ENCODE data around the gene RYR3. TPM values are rescaled to one million over a fixed set of nuclear protein-coding genes. Genes with fewer than 3 reads are reported as not detected.

Gene RYR3
- total and polyA plus RNA-seq, 7 donors: 2.5 to 159 (median 24.0) TPM

- no peaks in the 10 kb centered on the region for H3K4me1 ChIP-seq
- no peak for ATAC-seq
- no peak overlapping the region for H3K27ac ChIP-seq
- H3K9me3 ChIP-seq: no peaks in the 10 kb centered on the region
- no peak for TF ChIP-seq CTCF (IDR thresholded peaks at IDR 0.05)
- intact Hi-C loops (cut with DNase I): loop anchor here in 1 of 2 donors (5.0 kb wide), 1 partner anchor 47 kb away; no protein-coding TSS in a partner anchor
- WGBS, 3 donors: 67 to 70% (median 69%) methylated on average over 5 of the region's 5 CpGs
- peaks cover 0 to 16% of the 10 kb centered on the region in 2 donors for H3K36me3 ChIP-seq (ENCODE audit: insufficient read depth in 1 of 2, low read depth in 1 of 2)
- H3K27me3 ChIP-seq (ENCODE audit: insufficient read depth in 3 of 3, low read length in 2 of 3): peaks cover 0 to 2% (median 0%) of the 10 kb centered on the region in 3 donors
- H3K4me3 ChIP-seq: no peak overlapping the region
- DNase-seq: no peak
Measured at GRCh38 chr15:33724321-33725036, 413.7 kb downstream of the RYR3 start.

DNA sequence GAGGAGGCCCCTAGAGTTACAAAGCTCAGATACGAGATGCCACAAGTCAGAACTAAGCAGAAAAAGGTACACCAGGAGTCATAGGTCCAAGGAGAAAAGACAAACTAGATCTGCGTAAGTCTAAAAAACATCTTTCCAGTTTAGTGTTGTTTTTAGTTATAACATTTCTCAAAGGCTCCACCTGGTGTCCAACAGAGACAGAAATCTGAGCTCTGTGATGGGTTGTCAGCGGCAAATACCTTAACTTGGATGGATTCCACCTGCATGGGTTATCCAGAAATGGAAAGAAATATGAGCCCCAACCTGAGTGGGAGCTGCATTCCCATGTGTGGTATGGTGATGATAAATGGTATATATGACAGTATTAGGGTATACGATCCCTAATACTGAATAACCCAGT is 418.9 kb downstream of the RYR3 start:
- Histone ChIP-seq H3K27me3 (ENCODE audit: insufficient read depth in 3 of 3, low read length in 2 of 3) (no peaks in the 10 kb centered on the region), H3K4me3 (no peak overlapping the region), H3K27ac (no peak overlapping the region), H3K9me3 (no peaks in the 10 kb centered on the region), H3K4me1 (no peaks in the 10 kb centered on the region), H3K36me3 (ENCODE audit: insufficient read depth in 1 of 2, low read depth in 1 of 2) (peaks cover 0 to 33% of the 10 kb centered on the region in 2 donors)
- DNase-seq (no peak), ATAC-seq (peak in 1 of 4 donors; percentile 23)
- TF ChIP-seq CTCF (IDR thresholded peaks at IDR 0.05): peak; percentile 8
- intact Hi-C loops (cut with DNase I): loop anchor here in 1 of 2 donors (5.0 kb wide), 1 partner anchor 52 kb away; no protein-coding TSS in a partner anchor
- 64 to 79% (median 75%) methylated on average over 4 of the region's 4 CpGs for WGBS, 3 donors

GRCh38 chr15:33730815-33731214 is 420.0 kb downstream of the RYR3 start:
- 79 to 83% (median 80%) methylated on average over 4 of the region's 4 CpGs for WGBS, 3 donors
- intact Hi-C loops (cut with DNase I): no loop called here

GRCh38 chr15:33735143-33735542 is 424.4 kb downstream of the RYR3 start:
- H3K4me1 ChIP-seq: no peaks in the 10 kb centered on the region
- H3K27me3 ChIP-seq (ENCODE audit: insufficient read depth in 3 of 3, low read length in 2 of 3): no peaks in the 10 kb centered on the region
- no peak overlapping the region for H3K27ac ChIP-seq
- ATAC-seq: no peak
- H3K36me3 ChIP-seq (ENCODE audit: insufficient read depth in 1 of 2, low read depth in 1 of 2): peaks cover 0 to 35% of the 10 kb centered on the region in 2 donors
- H3K4me3 ChIP-seq: no peak overlapping the region
- no peaks in the 10 kb centered on the region for H3K9me3 ChIP-seq
- intact Hi-C loops (cut with DNase I): loop anchor here in 1 of 2 donors (5.0 kb wide), 1 partner anchor 227 kb away; no protein-coding TSS in a partner anchor
- TF ChIP-seq CTCF (IDR thresholded peaks at IDR 0.05): no peak
- WGBS, 3 donors: 20 to 34% (median 33%) methylated on average over 1 of the region's 1 CpG
- DNase-seq: no peak

More at GRCh38 chr15:33730815-33731214, 420.0 kb downstream of the RYR3 start:
- Histone ChIP-seq H3K27ac (no peak overlapping the region), H3K4me1 (no peaks in the 10 kb centered on the region), H3K27me3 (ENCODE audit: insufficient read depth in 3 of 3, low read length in 2 of 3) (no peaks in the 10 kb centered on the region), H3K36me3 (ENCODE audit: insufficient read depth in 1 of 2, low read depth in 1 of 2) (peaks cover 0 to 33% of the 10 kb centered on the region in 2 donors), H3K9me3 (no peaks in the 10 kb centered on the region), H3K4me3 (no peak overlapping the region)
- no peak for ATAC-seq
- TF ChIP-seq CTCF (IDR thresholded peaks at IDR 0.05): no peak
- DNase-seq: no peak

All from psoas muscle (tissue), 8 donors.